Activated CD4-positive, alpha-beta T cell treated with anti-CD3 and anti-CD28 coated beads, Interleukin-2, amount 50 U/mL, for 1 hour (primary cell): Measurements from ENCODE around the gene TBC1D1.

Source experiments
- DNase-seq: peaks from one replicate; pipeline ENCODE4 v3.0.0-alpha.2; 2020

TBC1D1 gene

GRCh38 chr4:38132843-38133662 lies 242.2 kb downstream of the TBC1D1 start:
- DNase-seq = no peak

DNA sequence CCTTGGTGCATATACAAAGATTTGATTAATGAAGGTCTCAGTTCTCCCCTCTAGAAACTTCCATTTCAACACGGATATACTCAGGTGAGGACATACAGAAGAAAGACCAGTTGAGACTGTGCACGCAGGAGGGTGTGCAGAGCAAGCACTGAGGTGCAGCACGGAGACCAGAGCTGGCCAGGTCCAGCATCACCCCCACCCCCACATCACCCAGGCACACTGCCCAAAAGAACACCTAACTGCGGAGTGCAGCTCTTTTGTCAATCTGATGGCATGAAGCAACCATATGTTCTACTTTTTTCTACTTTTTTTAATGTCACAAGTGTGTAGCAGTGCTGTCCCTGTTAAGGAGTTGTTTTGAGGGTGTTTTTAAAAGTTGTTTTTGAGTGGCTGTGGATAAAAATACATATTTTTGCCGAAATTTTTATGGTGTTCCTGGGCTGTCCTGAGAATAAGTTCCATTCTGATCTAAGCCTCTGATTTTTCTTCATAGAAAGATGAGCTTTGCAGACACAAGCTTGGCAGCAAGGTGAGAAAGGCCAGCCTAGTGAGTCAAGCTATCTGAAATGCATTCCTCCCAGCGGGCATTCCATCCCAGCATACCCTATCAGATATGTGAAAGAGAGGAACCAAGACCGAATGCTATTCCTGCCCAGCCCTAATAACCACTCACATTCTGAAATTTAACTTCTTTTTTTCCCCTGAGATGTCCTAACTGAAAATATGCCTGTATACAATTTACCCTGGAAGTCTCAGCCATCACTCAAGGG lies 243.0 kb downstream of the TBC1D1 start:
- DNase-seq = no peak

DNA sequence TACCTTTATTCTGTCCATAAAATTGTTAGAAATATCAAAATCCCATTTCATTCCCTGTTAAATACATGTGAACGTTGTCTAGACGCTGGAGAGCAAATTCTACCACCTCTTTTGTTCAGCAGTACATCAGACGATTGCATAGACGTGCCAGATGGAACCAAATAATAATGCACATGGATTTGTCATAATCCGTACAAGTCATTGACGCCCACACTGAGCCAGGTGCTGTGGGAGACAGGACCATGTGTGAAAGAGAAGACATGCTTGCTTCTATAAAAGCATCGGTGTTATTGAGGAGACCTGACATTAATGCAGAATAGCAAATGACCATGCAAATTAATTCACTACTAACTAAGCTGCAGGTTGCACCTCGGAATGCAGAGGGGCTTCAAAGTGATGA lies 244.3 kb downstream of the TBC1D1 start:
- DNase-seq = no peak

DNA sequence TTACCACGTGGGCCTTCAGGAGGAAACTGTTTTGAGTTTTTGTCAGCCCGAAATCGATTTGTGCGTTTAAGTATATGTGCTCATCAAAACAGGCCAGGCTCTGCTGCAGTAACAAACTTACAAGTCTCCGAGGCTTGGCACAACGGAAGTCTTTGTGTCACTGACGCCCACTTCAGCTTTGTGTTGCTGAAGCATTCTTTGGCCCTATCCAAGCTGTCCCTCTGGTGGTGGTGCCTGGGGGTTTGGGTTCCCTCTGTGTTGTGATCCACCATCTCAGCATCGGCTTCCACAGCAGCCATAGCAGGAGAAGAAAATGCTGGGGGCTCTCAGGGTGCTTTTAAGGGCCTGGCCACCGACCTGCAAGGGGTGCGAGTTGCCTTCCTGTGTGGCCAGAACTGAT lies 245.7 kb downstream of the TBC1D1 start:
- no peak for DNase-seq

- no peak for DNase-seq
Observed at GRCh38 chr4:38137080-38137479, 246.2 kb downstream of the TBC1D1 start.

GRCh38 chr4:38138363-38138762 lies 247.5 kb downstream of the TBC1D1 start:
- no peak for DNase-seq

DNA sequence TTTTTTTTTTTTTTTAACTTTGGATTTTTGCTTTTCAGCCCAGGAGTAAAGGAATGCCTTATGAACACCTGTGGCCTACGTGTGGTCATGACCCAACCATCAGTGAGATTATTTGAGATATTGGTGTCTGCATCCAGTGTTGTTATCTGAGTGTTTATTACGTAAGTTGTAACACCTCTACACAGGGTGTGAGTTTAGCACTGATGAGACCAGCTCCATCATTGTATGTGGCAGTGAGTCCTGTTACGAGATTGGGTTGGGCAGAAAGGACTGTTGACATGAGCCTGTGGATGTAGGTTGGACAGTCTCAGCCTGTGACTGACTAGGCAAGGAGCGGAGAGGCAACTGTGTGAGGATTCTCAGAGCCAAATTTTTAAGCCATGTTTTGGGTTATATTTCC lies 248.3 kb downstream of the TBC1D1 start:
- DNase-seq = no peak

DNA sequence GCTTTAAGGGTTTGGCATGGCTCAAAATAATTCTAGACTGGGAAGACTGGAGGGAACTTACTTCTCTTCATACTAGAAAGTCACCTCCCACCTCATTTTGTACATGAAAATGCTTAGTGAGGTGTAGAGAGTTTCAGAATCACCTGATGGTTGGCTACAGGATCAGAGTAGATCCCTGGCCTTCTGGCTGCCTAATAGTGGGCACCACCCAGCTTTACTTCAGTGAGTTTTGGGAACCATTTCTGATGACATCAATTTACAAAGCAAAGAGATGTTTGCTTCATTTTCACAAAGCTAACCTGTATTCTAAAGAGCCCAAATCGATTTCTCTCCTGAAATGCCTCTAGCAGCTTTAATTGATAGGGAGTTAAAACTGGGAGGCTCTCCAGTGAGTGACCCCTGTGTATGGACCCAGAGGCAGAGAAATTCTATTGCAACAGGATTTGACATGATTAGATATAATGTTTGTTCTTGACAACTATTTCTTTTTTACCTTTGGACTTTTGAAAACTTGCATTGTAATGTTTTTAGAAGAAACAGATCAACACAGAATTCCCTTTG lies 249.8 kb downstream of the TBC1D1 start:
- no peak for DNase-seq

DNA sequence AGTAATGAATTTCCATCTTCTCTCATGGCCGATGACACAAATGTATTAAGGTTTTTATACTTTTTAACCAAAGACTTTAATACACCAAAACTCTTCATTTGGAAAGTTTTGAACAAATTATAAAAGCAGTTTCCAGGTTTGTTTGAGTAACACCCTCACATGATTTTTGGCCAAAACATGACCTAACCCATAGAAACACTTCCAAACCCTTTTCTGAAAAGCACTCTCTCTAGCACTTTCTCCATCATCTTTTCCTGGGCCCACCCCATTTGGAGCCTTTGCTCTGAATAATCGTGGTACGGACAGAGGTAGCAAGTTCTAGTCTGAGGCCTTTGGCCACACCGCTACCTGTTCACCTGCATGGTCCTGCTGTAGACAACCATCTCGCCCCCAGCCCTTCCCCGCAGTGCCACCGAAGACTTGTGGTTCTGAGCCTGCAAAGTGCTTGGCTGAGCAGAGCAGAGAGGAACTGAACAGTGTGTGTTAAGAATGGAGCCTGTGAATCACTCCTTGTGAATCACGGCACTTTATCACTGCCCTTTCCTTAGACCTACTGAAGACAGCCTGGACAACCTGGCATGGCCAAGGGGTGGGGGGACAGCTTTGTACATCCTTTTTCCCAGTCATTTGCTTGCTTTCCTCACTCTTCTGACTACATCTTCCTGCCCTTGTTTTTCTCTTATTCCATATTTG lies 251.1 kb downstream of the TBC1D1 start:
- DNase-seq = no peak

GRCh38 chr4:38144031-38144430 lies 253.1 kb downstream of the TBC1D1 start:
- no peak for DNase-seq

GRCh38 chr4:38145033-38145678 lies 254.3 kb downstream of the TBC1D1 start:
- no peak for DNase-seq

- no peak for DNase-seq
Observed at GRCh38 chr4:38145741-38146140, 254.9 kb downstream of the TBC1D1 start.

- no peak for DNase-seq
Observed at GRCh38 chr4:38146383-38146782, 255.5 kb downstream of the TBC1D1 start.

DNA sequence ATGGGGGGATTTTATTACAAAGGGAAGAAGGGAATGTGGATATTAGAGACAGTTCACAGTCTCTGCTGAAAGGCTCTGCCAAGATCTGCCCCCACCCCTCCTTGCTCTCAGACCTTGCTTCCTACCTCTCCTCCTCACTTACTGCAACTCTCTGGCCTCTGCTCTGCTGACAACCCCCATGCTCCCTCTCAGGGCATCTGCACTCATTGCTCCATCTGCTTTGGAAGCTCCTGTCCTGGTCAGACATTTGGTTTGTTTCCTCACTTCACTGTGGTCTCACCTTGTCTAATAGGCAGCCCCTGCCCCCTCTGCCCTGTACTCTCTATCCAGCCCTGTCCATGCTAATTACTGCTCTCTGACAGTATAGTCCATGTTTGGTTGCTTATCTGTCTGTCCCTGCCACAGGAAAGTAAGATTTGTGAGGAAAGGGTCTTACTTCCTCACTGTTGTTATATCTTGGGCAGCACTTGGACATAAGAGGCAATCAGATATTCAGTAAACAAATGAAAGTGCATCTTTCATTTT lies 258.6 kb downstream of the TBC1D1 start:
- DNase-seq = no peak

DNA sequence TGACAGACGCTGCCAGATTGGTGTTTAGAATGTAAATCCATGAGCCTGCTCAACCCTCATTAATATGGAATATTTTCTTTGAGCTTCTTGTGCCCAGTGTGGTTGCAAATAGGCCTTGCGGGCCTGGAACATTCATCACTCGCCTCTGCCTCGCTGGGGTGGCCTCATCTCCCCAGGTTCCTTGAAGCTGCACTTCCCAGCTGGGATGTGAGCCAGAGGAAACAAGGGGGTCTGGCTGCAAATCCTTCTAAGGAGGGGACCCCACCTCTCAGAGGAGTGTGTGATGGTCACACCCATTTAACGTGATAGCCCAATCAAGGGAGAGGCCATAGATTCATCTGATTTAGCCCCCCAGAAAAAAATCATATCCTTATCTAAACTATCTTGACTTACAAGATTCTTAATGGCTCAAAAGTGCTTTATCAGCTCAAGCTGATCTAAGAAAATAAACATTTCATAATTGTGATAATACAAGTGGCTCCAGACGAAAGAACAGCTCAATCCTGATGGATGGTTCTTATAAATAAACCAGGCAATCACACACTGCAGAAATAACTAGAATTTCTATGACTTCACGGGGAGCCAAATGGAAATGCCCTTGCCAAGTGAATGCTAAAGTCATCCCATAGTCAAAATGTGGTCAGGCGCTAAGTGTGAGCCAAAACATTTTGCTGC lies 259.2 kb downstream of the TBC1D1 start:
- no peak for DNase-seq

DNA sequence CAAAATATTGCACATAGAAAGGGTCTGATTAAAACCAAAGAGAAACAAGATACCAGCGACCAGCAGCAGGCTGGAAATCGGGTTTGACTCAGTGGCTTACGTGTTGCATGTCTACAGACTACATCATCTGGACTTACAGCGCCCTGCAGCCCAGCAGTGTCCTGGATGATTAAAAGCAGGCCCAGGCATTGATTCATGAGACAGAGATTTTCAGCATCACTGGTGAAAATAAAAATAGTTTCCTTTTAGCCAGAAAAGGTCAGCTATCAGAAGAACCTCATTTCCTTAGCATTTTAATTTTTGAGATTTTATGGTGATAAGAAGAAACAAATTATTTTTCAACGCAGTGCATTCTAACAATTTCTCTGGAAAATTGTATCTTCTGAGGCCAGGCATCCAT lies 259.9 kb downstream of the TBC1D1 start:
- DNase-seq = no peak

GRCh38 chr4:38151873-38152272 lies 261.0 kb downstream of the TBC1D1 start:
- no peak for DNase-seq

- no peak for DNase-seq
Observed at GRCh38 chr4:38152305-38152704, 261.4 kb downstream of the TBC1D1 start.

- no peak for DNase-seq
Observed at GRCh38 chr4:38152721-38153386, 262.0 kb downstream of the TBC1D1 start.

DNA sequence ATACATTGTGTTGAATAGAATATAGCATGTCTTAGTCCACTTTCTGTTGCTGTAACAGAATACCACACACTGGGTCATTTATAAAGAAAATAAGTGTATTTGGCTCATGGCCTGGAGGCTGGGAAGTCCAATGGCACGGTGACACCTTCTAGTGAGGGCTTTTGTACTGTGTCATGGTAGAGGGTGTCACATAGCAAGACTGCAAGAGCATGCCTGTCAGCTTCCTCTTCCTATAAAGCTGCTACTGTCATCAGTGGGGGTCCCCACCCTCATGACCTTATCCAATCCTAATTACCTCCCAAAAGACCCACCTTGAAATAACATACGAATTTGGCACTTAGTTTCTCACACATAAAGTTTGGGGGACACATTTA lies 262.5 kb downstream of the TBC1D1 start:
- no peak for DNase-seq

DNA sequence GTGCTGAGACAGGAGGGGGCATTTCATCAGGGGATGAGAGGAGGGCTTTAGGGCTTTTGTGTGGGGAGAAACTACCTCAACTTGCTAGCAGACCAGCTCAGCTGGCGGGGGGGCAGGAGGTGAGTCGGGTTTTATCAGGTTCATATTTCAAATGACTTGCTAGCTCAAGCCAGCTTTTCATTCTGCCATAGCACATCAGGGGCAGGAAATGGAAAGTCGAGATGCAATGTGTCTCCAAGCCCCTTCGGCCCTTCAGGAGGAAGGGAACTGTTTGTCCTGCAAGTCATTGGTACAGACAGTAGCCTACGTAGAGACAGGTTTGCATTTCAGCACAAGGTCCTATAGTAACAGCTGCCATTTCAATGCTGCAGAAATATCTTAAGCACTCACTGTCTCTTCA lies 263.4 kb downstream of the TBC1D1 start:
- DNase-seq = no peak
